ENCODE results near the gene SEMA6A. TPM values are rescaled to one million over a fixed set of nuclear protein-coding genes. Genes with fewer than 3 reads are reported as not detected.

The SEMA6A gene
- polyA plus RNA-seq, 1 donor, result 72.5 TPM

DNA sequence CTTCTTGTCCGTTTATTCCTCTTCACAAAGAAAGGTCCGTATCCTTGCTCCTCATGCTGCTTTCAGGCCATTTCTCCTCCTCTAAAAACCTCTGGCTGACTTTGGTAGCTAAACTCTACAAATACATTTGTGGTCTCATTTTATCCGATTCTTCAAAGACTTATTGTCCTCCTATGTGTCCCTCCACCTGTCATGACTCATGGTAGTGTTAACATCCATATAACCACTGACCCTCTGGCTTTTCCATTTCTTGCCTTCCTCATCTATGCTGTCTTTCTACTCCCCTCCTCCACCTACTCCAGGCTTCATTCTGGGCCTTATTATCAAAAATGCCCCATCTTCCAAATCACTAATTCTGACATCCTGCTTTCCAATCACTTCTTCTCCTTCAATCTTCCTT, 4.1 kb upstream of the SEMA6A start:
- DNase-seq, result no peak

DNA sequence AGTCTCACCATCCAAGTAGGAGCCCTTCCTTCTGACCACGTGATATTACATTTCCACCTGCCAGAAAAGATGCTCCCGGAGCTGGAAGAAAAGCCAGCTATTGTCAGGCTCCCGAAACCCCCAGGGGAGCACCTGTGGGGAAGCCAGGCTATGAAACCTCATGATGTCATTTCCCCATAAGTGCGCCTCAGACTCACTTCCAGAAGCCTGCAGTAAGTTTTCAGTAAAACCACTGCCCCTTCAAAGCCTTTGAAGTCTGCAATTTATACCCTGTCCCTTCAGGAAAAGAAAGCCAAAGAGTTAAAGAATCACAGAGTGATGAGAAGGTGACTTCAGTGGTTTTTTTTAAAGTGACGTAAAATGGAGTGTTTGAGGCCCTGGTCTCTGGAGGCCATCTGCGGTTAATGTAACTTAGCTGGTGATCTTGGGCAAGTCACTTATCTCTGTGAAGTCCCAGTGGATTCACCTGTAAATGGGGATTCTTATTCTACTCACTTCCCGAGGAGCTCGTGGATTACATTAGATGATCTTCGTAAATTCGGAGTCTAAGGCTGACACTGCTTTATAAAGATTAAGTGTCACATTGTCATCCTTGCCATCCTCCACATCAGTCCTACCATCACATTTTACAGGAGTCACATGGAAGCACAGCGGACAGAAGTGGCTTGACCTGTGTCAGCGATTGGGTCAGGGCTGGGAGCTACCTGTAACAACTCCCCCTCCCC, 2.6 kb upstream of the SEMA6A start:
- no peak for DNase-seq

DNA sequence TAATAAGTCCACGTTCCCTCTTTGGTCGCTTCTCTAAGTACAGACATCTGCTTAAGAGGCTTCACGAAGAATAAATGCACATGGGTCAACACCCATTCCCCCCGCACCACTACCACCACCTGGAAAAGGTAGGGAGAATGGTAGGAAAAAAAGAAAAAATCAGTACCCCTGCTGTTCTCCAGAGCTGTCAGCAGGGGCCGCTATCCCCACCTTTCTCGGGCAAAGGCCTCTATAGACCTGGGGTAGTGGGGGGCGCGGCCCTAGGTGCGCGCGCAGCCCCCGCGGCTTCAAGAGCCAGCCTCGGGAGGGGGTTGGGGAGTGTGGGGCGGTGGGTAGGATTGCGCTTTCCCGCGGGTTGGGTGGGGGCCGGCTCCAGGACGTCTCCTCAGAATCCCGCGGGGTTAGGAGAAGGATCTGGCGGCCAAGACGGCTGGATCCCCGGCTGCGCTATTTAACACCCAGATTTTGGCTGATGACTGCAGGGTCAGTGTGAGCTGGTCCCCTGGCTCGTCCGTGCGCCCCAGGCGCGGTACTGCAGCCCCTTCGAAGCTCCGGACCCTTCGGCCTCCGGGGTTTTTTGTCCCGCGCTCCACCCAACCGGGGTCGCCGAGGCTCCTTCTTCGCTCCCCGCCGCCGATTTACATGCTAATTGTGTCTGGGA, 1.6 kb upstream of the SEMA6A start:
- peak; percentile 90 for DNase-seq

DNA sequence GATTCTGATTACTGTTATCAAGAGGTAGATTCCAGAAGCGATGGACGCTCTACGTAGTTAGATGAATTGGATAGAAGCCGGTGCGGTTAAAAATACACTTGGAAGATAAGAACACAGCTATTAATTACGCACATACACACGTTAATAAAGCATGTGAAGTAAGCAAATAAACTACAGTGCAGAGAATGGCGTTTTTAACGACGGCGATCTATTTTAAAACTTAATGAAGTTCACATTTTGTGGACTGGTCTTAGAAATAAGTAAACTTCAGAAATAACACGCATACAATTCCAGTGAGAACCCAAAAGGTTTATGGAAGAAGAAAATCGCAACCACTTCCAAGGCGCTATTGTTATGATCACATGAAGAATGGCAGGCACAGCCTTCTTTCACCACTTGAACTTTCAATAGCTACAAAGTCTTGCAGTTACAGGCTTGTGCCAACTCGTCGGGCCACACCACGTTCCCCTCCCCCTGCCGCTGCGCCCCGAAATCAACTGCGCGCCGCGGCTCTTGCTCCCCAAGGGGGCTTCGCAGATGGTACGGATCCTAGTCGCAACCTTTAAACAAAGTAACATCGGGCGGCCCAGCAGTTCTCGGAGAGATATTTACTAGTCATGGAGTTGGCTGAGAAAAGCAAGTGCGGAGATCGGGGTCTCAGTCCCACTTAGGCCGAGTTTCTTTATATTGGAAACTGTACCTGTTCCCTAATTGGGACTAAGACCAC, 866 bp upstream of the SEMA6A start:
- DNase-seq, result peak; percentile 56

DNA sequence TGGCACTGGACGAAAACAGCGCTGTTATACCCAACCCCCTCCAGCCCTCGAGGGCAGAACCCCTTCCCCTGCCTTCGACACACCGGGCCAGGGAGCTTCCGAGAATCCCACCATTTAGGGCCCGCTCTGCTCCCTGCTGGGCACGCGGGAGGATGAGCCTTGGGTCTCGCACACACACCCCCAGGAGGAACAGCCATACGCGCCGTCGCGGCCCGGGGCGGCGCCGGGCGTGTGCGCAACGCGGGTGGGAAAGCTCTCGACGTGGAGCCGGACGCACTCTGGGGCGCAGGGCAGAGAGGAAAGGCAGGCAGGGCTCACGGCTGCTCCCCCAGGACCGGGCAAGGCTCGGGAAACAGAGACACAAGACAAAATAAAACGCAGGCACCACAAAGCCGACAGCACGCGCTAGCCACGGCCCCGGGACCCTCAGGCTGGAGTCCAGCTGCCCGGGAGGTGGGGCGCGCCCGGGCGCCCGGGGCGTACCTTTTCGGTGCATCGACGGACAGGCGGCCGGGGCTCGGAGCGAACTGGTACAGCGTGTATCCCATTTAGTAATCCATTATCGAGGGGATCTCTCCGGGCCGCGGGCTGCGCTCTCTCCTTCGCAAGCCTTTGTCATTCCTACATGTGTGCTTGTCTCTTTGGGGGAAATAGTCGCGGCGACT, 789 bp downstream of the SEMA6A start:
- DNase-seq, result peak; percentile 40

DNA sequence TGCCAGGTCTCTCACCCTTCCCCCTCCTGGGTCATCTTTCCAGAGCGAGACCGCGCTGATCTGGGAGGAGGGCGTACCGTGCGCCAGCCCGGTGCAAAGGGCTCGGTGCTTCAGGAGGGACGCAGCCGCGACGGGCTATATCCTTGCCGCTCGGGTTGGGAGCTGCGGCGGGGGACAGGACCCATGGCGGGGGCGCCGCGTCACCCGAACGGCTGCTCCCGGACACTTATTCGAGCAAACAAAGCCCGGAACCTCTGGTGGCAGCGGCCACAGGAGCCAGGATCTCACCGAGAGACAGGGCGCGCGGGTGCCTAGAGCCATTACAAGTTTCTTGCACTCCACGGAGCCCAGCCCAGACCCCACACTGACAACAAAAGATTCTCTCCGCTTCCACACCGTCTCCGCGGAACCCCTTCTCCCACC, 1.3 kb downstream of the SEMA6A start:
- DNase-seq, result no peak

DNA sequence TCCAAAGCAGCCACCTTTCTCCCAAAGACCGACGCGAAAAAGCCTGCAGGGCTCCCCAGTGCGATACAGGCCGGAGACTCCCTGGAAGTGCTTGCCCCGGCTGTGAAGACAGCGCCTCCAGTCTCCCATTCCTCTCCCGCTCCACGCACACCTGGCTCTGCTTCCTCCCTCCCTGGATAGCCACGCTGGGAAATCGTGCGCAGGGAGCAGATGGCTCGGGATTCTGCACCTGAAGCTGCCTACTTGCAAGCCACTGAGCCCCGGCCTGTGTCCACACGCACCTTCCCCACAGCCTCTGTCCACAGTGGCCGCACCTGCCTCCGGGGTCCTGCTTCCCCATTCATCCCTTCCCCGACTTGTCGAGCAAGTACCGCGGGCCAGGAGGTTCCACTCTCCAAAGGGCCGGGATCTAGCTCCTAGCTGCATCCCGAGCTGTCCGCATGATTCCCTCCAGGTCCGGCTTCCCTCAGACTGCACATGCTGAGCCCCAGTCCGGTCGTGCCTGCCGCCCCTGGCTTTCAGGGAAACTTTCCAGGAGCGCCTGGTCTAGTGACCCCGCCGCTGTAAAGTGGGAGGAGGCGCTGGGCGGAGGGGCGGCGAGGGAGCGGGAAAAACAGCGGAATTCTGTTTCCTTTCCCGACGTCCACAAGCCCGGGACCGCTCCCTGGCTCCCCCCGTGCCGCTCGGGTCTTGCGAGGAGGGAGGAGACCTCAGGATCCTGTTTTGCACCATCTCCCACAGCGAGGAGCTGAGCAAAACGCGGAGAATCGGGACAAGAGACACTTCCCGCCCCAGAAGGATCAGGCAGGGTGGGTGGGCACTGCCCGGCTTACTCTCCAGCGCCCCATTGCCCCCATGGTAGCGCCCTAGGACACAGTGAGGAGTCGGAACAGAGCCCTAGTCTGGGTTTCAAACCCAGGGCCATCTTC, 2.0 kb downstream of the SEMA6A start:
- DNase-seq, result peak; percentile 56

DNA sequence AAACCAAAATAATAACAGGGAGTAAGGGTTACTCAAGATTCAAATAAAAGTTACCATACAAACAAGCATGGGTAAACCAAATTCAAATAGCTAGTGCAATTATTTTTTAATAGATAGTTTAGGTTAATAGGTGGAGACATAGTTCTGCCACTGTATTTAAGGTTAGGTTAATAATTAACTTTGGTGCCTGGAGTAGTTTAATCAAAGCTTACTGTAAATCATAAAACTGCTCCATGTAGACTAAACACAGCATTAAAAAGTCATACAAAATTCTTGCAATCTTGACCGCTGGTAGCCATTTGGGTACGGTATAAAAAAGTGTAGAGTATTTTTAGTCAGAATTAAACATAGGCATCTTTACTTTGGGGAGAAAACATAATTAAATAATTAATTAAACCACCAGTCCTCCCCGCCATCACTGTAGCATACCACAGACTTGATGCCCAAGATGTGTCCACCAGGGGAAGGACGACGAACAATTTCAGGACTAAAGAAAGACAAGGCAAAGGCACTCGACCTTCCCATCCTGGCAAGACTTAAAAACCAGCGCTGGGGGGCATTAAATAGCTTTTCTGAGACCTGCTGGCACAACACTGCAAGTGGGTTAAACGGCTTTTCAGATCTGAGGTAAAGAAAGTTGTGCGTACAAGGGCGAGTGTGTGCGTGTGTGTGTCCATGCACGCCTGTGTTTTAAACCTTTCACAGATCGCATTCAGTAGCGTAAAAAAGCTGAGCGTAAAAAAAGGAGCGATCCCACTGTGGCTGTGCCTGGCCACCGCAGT, 2.9 kb downstream of the SEMA6A start:
- peak; percentile 52 for DNase-seq

DNA sequence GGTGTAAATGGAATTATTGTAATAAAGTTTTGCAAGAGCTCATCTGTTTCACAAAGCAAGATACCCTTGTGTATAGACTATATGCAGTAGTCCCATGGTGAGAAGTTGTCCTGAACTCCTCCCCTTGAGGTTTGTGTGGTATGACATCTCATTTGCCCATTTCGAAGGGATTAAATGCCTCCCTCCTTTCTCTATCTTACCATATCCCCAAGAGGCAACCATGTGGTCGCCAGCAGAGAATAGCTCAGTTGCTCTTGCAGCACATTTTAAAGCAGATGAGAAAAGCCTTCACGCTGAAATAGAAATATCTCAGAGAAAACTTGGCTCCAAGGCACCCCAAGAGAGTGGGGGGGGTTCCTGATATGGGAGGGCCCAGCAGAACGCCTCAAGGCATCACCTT, 4.6 kb downstream of the SEMA6A start:
- no peak for DNase-seq

DNA sequence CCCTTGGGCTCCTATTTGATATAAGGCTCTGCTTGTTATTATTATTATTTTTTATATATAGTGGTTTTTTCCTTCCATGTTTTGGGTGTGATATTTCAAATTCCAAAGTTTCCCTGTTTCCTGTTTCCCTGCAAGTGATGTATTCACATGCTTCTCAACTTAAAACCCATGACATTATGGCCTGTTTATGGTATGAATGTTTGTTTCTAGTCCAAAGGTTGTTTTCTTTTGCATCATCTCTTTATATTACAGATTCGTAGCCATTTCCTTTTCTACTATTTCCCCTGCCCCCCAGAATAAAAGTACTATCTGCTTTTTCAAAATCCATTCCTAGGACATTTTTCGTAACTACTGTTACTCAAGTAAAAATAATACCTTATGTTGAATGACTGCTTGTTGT, 7.5 kb downstream of the SEMA6A start:
- no peak for DNase-seq

DNA sequence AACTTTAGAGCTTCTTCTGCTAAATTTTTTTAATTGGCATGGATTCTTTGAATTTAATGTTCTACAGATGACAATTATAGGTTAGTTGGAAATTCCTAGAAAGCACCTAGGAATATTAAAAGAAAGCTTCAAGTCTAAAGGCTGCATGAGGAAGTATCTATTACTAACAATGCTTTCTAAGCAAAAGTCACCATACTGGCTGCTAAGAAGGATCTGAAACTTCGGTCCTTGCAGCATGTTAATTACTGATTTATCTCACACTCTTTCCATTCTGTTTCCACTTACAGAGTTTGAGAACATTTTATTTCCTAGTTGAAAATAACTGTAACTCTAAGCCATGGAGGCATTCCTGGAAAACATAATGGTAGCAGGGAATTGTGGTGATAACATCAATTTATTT, 8.4 kb downstream of the SEMA6A start:
- no peak for DNase-seq

DNA sequence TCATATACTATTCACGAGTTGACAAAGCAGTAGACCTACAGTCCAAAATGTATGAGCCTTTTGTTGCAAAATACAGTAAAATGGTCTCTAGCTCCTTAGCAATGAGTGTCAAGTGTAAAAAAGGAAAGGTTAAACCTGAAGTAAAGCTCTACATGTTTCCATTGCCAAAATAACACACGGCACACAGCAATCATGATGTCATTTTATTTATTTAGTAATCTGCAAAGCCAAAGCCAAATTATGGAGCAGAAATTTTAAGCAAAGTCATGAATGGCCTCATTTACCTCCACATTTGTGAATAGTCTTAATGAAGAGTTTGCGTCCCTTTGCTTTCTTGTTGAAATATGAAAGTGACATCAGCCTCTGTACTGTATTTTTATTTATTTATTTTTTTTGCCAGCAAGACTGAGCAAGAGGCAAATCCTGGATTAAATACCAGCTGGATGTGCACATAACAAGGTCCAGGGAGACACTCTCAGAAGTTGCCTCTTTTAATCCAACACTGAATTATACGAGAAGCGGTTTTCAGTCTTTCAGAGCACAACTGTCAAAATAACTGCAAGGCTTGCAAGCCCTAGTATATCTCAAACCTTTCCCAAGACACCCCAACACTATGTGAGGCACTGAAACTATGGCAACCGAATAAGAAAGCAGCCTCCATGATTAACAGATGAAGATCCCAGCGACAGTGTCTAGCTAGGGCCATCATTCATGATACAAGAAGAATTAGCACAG, 9.7 kb downstream of the SEMA6A start:
- DNase-seq, result no peak

DNA sequence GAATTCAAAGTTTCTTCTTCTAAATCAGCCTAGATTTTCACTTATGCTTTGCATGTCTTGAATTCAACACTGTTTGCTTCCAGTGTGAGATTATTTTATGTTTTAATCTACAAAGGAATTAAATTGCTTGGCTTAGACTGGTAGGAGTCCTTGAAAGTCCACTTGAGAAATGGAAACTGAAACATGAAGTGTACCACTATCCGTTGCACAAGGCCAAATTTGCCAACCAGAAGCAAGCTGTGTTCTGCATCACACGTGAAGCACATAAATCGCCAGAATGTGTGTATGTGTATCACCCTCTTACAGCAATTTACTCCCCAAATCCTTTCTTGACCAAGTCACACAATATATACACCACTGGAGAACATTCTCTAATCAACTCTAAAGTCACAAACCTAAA, 10.3 kb downstream of the SEMA6A start:
- DNase-seq, result no peak

DNA sequence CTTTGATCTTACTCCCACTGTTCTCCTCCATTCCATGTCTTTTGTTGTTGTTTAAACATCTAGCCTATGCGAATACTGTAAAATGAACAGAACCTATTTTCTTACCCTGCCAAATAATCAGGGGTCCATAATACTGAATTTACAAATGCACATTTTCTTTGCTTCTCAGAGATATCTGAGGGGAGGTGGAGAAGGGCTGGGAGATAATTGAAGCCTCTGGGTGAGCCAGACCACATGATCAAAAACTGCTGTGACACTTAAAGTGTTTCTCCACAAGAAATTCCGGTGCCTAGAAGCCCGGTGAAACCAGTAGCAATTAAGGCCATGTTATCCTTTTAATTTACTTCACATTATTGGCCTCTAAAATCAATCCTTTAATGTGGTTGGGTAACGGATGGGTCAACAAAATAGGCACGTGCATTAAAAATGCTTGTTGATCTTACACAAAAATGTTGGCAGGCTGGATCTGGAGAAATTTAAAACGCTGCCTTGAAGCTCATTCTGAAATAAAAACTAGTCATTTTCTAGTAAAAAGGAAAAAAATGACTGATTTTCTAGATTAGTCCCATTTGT, 10.8 kb downstream of the SEMA6A start:
- DNase-seq, result no peak

DNA sequence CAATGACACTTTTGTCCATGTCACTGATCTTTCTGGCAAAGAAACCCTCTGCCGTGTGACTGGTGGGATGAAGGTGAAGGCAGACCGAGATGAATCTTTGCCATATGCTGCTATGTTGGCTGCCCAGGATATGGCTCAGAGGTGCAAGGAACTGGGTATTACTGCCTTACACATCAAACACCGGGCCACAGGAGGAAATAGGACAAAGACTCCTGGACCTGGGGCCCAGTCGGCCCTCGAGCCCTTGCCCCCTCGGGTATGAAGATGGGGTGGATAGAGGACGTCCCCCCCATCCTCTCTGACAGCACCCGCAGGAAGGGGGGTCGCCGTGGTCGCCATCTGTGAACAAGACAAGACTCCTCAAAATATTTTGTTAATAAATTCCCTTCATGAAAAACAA, 12.0 kb downstream of the SEMA6A start:
- no peak for DNase-seq

DNA sequence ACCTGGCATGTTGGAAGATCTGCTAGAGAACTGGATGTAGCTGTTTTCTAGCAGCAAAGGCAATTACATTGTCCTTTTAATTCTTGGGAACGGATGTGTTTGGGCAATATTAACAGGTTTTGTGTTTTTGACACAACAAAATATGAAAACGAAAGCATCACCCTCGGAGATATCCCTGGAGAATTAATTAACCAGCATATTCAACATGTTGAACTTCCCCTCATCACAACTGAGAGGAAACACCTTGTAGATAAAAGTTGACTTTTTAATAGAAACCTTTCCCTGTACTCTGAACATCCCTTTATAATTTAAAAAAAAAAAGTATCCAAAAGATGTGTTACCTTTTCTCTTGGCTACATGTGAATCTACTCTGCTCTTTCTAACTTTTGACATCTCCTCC, 13.0 kb downstream of the SEMA6A start:
- DNase-seq, result no peak

DNA sequence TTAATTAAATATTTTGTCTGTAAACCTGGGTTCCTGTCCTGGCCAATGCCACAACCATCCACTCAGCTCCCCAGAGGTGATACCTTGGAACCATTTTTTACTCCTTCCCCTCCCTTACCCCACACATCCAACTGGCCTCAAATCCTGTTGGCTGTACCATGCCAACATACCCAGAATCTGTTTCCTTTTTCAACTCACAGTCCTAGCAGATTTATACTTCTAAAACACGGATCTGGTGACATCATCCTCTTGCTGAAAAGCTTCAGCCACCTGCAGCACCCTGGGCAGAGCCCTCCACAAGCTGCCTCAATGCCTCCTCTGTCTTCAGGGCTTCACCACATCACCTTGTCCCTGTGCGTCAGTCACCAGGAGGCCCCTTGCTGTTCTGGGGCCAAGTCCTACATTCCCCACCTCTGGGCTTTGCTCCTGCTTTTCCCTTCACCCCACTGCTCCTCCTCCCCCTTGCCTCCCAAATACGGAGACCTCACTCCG, 14.9 kb downstream of the SEMA6A start:
- DNase-seq, result no peak

DNA sequence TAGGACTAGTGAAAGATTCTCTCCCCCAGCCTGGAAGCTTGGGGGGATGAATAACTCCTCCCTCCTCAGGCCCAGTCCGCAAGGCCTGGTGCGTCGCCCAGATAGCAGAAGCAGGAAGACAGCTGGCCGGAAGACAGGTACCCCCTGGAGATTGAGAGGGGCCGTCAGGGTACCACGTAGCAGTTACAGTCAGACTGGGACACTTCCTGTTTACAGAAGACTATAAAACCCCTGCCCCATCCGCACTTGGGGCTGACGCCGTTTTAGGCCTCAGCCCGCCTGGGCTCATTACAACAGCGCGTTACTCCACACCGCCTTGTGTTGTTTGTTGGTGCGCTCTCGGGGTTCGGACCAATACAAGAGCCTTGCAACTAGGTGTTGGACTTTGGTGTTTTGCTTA, 15.4 kb downstream of the SEMA6A start:
- no peak for DNase-seq

DNA sequence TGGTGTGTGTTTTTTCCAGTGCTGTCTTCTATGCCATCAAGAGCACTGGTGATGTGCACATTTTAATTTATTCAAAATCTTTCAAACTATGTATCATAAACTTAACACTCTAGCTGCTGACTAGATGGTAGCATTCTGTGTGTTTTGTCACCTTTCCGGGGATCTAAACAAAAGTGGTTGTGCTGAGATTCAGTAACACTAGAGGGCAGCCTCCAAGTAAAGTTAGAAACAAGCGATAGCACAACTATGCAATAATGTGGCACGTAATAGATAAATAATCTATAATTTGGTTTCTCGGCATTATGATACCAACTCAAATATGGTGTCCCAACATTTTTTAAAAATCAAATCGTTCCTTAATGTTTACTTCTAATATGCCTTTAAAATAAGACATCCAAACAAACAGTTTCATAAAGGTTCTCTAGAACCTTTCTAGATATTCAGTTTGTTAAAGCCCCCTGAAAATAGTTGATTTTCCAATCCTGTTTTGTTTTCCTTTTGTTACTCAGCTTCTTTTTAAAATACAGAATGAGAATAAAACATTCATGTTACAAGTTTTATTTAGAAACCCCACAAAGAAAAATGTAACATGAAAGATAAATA, 16.9 kb downstream of the SEMA6A start:
- no peak for DNase-seq

Data from left kidney (tissue), 2 donors.